Adrenal gland (tissue), 19 donors: ENCODE data around the gene KLF3. TPM values are rescaled to one million over a fixed set of nuclear protein-coding genes. Genes with fewer than 3 reads are reported as not detected.

ENCODE experiments used
- DNase-seq, 7 donors: peaks; one replicate each; pipeline ENCODE4 v3.0.0-alpha.2; 2019 to 2020
- H3K27ac ChIP-seq, 5 donors: fragments of 200-600 bp; sonication (generic) in 4 of 5; 1 replicate in 3 of 5; 2 replicates in 2 of 5; pipeline versions ENCODE4 v1.5.1 to v1.8.0; 2016 to 2020; ENCODE audit warnings: mild to moderate bottlenecking in 1 of 5
- H3K27me3 ChIP-seq: fragments of 200-600 bp; 2 replicates; pipeline ENCODE4 v1.8.0; 2021
- H3K36me3 ChIP-seq, 2 donors: fragments of 200-600 bp; replicated peaks in 1 of 2; 1 replicate in 1 of 2; 2 replicates in 1 of 2; pipeline versions ENCODE4 v1.5.1 to v1.8.0; 2018 to 2022
- H3K4me1 ChIP-seq, 2 donors: fragments of 200-600 bp; replicated peaks in 1 of 2; 1 replicate in 1 of 2; 2 replicates in 1 of 2; pipeline versions ENCODE4 v1.5.1 to v1.8.0; 2018 to 2021
- H3K4me3 ChIP-seq, 4 donors: fragments of 200-600 bp; sonication (generic) in 3 of 4; one replicate each; pipeline ENCODE4 v1.5.1; 2016 to 2018
- H3K9me3 ChIP-seq, 3 donors: fragments of 200-600 bp; sonication (generic) in 1 of 3; replicated peaks in 1 of 3; 1 replicate in 2 of 3; 2 replicates in 1 of 3; pipeline versions ENCODE4 v1.5.1 to v1.8.0; 2016 to 2021
- CTCF ChIP-seq, 6 experiments: fragments of 450-650 bp in 4 of 6; fragments of 200-600 bp in 2 of 6; sonication (generic) in 1 of 6; IDR thresholded peaks; 1 replicate in 5 of 6; 2 replicates in 1 of 6; pipeline versions ENCODE4 v1.5.1 to v1.8.0; 2016 to 2021; ENCODE audit warnings: antibody characterized with exemption in 6 of 6, mild to moderate bottlenecking in 2 of 6, moderate library complexity in 1 of 6
- POLR2A ChIP-seq, 2 donors: fragments of 450-650 bp; IDR thresholded peaks; one replicate each; pipeline ENCODE4 v1.6.1; 2017; ENCODE audit warnings: antibody characterized with exemption in 2 of 2, mild to moderate bottlenecking in 2 of 2, moderate library complexity in 1 of 2
- WGBS, 4 donors: extraction: QIAGEN DNeasy Blood & Tissue Kit in 2 of 4; methylation state at CpG; one replicate each; pipeline versions ENCODE4 v1.1.5 to v1.1.7; 2013 to 2017; 5-methylcytosine and 5-hydroxymethylcytosine counted together
- intact Hi-C, 2 donors: fragments of 100-400 bp; cut with DNase I; formaldehyde crosslinking; loops; one replicate each; pipeline versions ENCODE4 v1.14.1 to v1.15.0; 2022 to 2023
- long read RNA-seq, 10 donors: library from polyadenylated mRNA in 3 of 10; unstranded in 2 of 10; stranded (forward) in 1 of 10; transcript quantifications; one replicate each; pipeline ENCODE4 v2.0.0 and lab custom pipeline, GENCODE V29; 2021 to 2026
- polyA plus RNA-seq, 3 donors: library from polyadenylated mRNA; stranded (reverse); fragments of 200-250 nt in 2 of 3; fragments of 350-450 nt in 1 of 3; fragmentation: Illumina TruSeq in 1 of 3; extraction: RNeasy Lipid Tissue Mini Kit (QIAGEN cat#74804) in 1 of 3; gene quantifications; one replicate each; pipeline ENCODE4 v1.2.3, GENCODE V29; 2013 to 2014
- total RNA-seq, 9 donors: library from RNA; depleted of rRNA in 4 of 9; stranded (reverse); fragments of >200 nt in 4 of 9; fragments of 120-200 nt in 1 of 9; fragmentation: NEBNext Ultra II Directional in 1 of 9; extraction: Animal tissue kit (Norgen Biotek cat#: 25700) in 1 of 9; gene quantifications; one replicate each; pipeline versions ENCODE4 v1.1.0 to v1.2.4, GENCODE V29; 2013 to 2023
- donor health status: healthy with polysubstance abuse.
- donor health status: Bipolar disorder and iron deficiency.
- donor health status: DM: yes; HTN: yes; CAD: no.
- donor health status: DM: no; HTN: no; CAD: no.
- donor health status: DM: no; HTN: no; CAD: no.
- donor health status: DM: yes; HTN: yes; CAD: no.

The KLF3 gene
- total RNA-seq (10 to 100 TPM; 24.4 to 45.7 (median 43.4) TPM), polyA plus RNA-seq (10 to 100 TPM; 10.1 to 23.5 (median 10.2) TPM)
- long read RNA-seq, donor 1, full-length matches to known transcripts, result 11 of 62 reads
- long read RNA-seq, donor 1, partial matches to known transcripts, result 51 of 62 reads
- long read RNA-seq, donor 1, other reads (novel, unspliced or antisense), result 0 of 62 reads
- long read RNA-seq, donor 2, full-length matches to known transcripts, result 15 of 42 reads
- long read RNA-seq, donor 2, partial matches to known transcripts, result 27 of 42 reads
- long read RNA-seq, donor 2, other reads (novel, unspliced or antisense), result 0 of 42 reads
- long read RNA-seq, donor 3, full-length matches to known transcripts, result 13 of 19 reads
- long read RNA-seq, donor 3, partial matches to known transcripts, result 6 of 19 reads
- long read RNA-seq, donor 3, other reads (novel, unspliced or antisense), result 0 of 19 reads
- long read RNA-seq, donor 4, full-length matches to known transcripts, result 7 of 15 reads
- long read RNA-seq, donor 4, partial matches to known transcripts, result 6 of 15 reads
- long read RNA-seq, donor 4, other reads (novel, unspliced or antisense), result 2 of 15 reads
- long read RNA-seq, donor 5, full-length matches to known transcripts, result 26 of 33 reads
- long read RNA-seq, donor 5, partial matches to known transcripts, result 6 of 33 reads
- long read RNA-seq, donor 5, other reads (novel, unspliced or antisense), result 1 of 33 reads
- long read RNA-seq, donor 6, full-length matches to known transcripts, result 4 of 10 reads
- long read RNA-seq, donor 6, partial matches to known transcripts, result 3 of 10 reads
- long read RNA-seq, donor 6, other reads (novel, unspliced or antisense), result 3 of 10 reads
- long read RNA-seq, donor 7, full-length matches to known transcripts, result 13 of 13 reads
- long read RNA-seq, donor 7, partial matches to known transcripts, result 0 of 13 reads
- long read RNA-seq, donor 7, other reads (novel, unspliced or antisense), result 0 of 13 reads
- long read RNA-seq, donor 8, full-length matches to known transcripts, result 30 of 107 reads
- long read RNA-seq, donor 8, partial matches to known transcripts, result 77 of 107 reads
- long read RNA-seq, donor 8, other reads (novel, unspliced or antisense), result 0 of 107 reads
- long read RNA-seq, donor 9, full-length matches to known transcripts, result 16 of 26 reads
- long read RNA-seq, donor 9, partial matches to known transcripts, result 10 of 26 reads
- long read RNA-seq, donor 9, other reads (novel, unspliced or antisense), result 0 of 26 reads
- long read RNA-seq, donor 10, full-length matches to known transcripts, result 9 of 58 reads
- long read RNA-seq, donor 10, partial matches to known transcripts, result 49 of 58 reads
- long read RNA-seq, donor 10, other reads (novel, unspliced or antisense), result 0 of 58 reads

- Histone ChIP-seq H3K9me3 (no peaks in the 10 kb centered on the region), H3K27ac (peak within 1 kb of the TSS; percentile 94 to 99 (median 99)), H3K4me3 (peak within 1 kb of the TSS; percentile 20 to 99 (median 84)), H3K27me3 (no peaks in the 10 kb centered on the region), H3K4me1 (peaks cover 34 to 36% of the 10 kb centered on the region in 2 donors), H3K36me3 (no peaks in the 10 kb centered on the region)
- WGBS, 4 donors, result 0 to 1% (median 1%) methylated on average over 7 to 107 of the region's 110 CpGs
- DNase-seq, result peak; percentile 94 to 97 (median 96)
- intact Hi-C loops, result no loop called here
- peak; percentile 96 to 98 for TF ChIP-seq POLR2A (IDR thresholded peaks at IDR 0.05)
- TF ChIP-seq CTCF (IDR thresholded peaks at IDR 0.05), result no peak
Measured at GRCh38 chr4:38663801-38664705, at the start of gene KLF3. Gene KLF3 (plus strand): TSS chr4:38664199. CDS start chr4:38680626, 16,427 bp downstream.

GRCh38 chr4:38614231-38614630, 49.8 kb upstream of the KLF3 start:
- H3K4me1 ChIP-seq, result peaks cover 0 to 14% of the 10 kb centered on the region in 2 donors
- no peaks in the 10 kb centered on the region for H3K9me3 ChIP-seq
- no peak overlapping the region for H3K4me3 ChIP-seq
- no peak overlapping the region for H3K27ac ChIP-seq
- TF ChIP-seq POLR2A (IDR thresholded peaks at IDR 0.05) (no peak), CTCF (IDR thresholded peaks at IDR 0.05) (no peak)
- DNase-seq, result no peak
- WGBS, 4 donors, result 90 to 96% (median 92%) methylated on average over 3 to 4 of the region's 4 CpGs
- H3K36me3 ChIP-seq, result no peaks in the 10 kb centered on the region
- no peaks in the 10 kb centered on the region for H3K27me3 ChIP-seq
- intact Hi-C loops, result no loop called here

GRCh38 chr4:38615847-38616246, 48.2 kb upstream of the KLF3 start:
- Histone ChIP-seq H3K27me3 (no peaks in the 10 kb centered on the region), H3K36me3 (no peaks in the 10 kb centered on the region), H3K4me3 (no peak overlapping the region), H3K4me1 (peaks cover 0 to 14% of the 10 kb centered on the region in 2 donors), H3K9me3 (no peaks in the 10 kb centered on the region), H3K27ac (no peak overlapping the region)
- 88 to 96% (median 92%) methylated on average over 3 to 5 of the region's 5 CpGs for WGBS, 4 donors
- no peak for DNase-seq
- TF ChIP-seq CTCF (IDR thresholded peaks at IDR 0.05) (no peak), POLR2A (IDR thresholded peaks at IDR 0.05) (no peak)
- intact Hi-C loops, result no loop called here
